ENCODE data around the gene R3HDM2.
A peak's percentile ranks its signal among the peaks of the same experiment; 100 is the strongest.

Gene R3HDM2

GRCh38 chr12:57216921-57217879 is 213.6 kb downstream of the R3HDM2 start:
- peak overlapping the region; percentile 58 for H3K4me3 ChIP-seq (ENCODE audit: low read depth, low read length)
- no peak for TF ChIP-seq CTCF (IDR thresholded peaks at IDR 0.05; ENCODE audit: low read depth, low read length)

- peak within 1 kb of the TSS; percentile 58 for H3K4me3 ChIP-seq (ENCODE audit: low read depth, low read length)
- no peak for TF ChIP-seq CTCF (IDR thresholded peaks at IDR 0.05; ENCODE audit: low read depth, low read length)
Observed at GRCh38 chr12:57216014-57216911, 214.6 kb downstream of the R3HDM2 start, which contains the start of gene NXPH4. Gene NXPH4 (plus strand): TSS chr12:57216794. CDS start chr12:57216970, 176 bp downstream.

DNA sequence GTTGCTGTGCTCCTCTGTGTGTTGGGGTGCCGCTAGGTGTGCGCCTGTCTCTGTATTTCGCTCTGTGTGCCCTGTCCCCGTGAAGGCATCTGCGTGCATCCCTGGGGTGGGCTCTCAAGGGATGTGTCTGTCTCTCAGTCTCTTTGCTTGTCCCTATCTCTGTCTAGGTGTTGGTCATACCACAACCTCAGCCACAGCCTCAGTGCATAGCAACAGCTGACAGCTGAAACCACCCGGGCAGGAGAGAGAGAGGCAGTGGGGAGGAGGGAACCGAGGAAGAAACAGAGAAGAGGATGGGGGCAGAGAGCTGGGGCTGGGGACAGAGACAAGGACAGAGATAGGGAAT is 215.2 kb downstream of the R3HDM2 start:
- no peak for TF ChIP-seq CTCF (IDR thresholded peaks at IDR 0.05; ENCODE audit: low read depth, low read length)
- no peak overlapping the region; the same call in 1 of the 2 replicates for H3K4me3 ChIP-seq (ENCODE audit: low read depth, low read length)

GRCh38 chr12:57215065-57215464 is 215.8 kb downstream of the R3HDM2 start:
- no peak overlapping the region for H3K4me3 ChIP-seq (ENCODE audit: low read depth, low read length)
- no peak for TF ChIP-seq CTCF (IDR thresholded peaks at IDR 0.05; ENCODE audit: low read depth, low read length)

DNA sequence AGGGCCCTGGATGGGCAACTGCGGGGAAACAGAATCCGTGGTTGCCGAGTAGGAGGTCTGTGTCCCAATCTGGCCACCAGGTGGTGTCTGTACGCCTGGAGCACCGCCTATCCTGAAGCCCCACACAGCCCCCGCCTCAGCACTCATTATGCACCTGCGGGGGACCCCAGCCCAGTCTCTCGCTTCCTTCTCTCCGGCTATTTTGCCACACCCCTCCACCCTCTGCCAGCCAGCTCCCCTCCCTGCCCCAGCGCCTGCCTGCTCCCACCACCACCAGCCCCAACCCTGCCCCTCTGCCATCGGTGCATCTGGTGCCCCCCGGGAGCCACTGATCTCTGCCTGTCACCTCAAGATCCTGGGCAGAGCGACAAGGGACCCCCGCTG is 216.5 kb downstream of the R3HDM2 start:
- H3K4me3 ChIP-seq (ENCODE audit: low read depth, low read length), result no peak overlapping the region
- TF ChIP-seq CTCF (IDR thresholded peaks at IDR 0.05; ENCODE audit: low read depth, low read length), result peak; percentile 78

DNA sequence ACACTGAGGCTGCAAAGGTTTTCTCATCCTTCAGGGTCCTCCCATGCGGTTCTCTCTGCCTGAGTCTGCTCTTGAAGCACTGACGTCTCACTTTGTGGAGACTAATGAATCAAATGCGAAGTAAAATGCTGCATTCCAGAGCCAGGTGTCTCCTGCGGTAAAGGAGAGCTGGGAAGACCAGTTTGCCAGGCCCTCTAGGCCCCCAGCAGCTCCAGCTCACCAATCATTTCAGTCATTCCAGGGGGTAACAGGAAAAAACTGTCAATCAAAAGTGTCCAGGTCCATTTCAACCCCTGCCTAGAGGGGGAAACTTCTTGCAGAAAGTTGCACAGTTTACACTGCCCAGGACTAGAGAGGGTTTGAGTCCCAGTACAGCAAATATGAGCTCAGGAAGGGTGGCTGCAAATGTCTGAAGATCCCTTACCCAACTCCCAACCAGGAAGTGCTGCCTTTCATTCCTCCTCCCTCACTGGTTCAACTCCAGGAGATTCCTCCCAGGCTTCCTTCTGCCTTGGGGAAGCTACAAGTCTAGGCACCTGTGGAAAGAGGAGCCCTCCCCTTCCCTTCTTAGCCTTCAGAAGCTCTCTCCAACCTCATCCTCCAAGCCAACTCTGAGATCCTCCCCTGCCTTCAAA is 217.0 kb downstream of the R3HDM2 start:
- H3K4me3 ChIP-seq (ENCODE audit: low read depth, low read length), result no peak overlapping the region
- TF ChIP-seq CTCF (IDR thresholded peaks at IDR 0.05; ENCODE audit: low read depth, low read length), result no peak

Data from WI38 (cell line).